ENCODE data around the gene RAB3GAP2.

DNA sequence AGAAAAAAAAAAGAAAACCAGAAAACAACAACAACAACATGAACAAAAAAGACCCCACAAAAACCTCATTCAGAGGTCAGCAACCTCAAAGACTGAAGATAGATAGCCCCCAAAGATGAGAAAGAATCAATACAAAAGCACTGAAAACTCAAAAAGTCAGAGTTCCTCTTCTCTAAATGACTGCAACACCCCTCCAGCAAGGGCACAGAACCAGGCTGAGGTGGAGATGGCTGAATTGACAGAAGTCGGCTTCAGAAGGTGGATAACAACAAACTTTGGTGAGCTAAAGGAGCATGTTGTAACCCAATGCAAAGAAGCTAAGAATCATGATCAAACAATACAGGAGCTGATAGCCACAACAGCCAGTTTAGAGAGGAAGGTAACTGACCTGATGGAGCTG lies 17.0 kb downstream of the RAB3GAP2 start:
- TF ChIP-seq, protein P1, sequence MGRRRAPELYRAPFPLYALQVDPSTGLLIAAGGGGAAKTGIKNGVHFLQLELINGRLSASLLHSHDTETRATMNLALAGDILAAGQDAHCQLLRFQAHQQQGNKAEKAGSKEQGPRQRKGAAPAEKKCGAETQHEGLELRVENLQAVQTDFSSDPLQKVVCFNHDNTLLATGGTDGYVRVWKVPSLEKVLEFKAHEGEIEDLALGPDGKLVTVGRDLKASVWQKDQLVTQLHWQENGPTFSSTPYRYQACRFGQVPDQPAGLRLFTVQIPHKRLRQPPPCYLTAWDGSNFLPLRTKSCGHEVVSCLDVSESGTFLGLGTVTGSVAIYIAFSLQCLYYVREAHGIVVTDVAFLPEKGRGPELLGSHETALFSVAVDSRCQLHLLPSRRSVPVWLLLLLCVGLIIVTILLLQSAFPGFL (CRISPR knock-in tag; IDR thresholded peaks at IDR 0.05; ENCODE audit: borderline replicate concordance): no peak
- TF ChIP-seq, protein P2, sequence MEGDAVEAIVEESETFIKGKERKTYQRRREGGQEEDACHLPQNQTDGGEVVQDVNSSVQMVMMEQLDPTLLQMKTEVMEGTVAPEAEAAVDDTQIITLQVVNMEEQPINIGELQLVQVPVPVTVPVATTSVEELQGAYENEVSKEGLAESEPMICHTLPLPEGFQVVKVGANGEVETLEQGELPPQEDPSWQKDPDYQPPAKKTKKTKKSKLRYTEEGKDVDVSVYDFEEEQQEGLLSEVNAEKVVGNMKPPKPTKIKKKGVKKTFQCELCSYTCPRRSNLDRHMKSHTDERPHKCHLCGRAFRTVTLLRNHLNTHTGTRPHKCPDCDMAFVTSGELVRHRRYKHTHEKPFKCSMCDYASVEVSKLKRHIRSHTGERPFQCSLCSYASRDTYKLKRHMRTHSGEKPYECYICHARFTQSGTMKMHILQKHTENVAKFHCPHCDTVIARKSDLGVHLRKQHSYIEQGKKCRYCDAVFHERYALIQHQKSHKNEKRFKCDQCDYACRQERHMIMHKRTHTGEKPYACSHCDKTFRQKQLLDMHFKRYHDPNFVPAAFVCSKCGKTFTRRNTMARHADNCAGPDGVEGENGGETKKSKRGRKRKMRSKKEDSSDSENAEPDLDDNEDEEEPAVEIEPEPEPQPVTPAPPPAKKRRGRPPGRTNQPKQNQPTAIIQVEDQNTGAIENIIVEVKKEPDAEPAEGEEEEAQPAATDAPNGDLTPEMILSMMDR (IDR thresholded peaks at IDR 0.05): no peak
- TF ChIP-seq NFYB (CRISPR knock-in tag; conservative IDR thresholded peaks at IDR 0.05; ENCODE audit: low read depth) (no peak), ZNF121 (CRISPR knock-in tag; IDR thresholded peaks at IDR 0.05) (no peak), TP53 (CRISPR knock-in tag; IDR thresholded peaks at IDR 0.05) (no peak), RELA (CRISPR knock-in tag; IDR thresholded peaks at IDR 0.05; ENCODE audit: borderline replicate concordance) (no peak)
- TF ChIP-seq, protein P3, sequence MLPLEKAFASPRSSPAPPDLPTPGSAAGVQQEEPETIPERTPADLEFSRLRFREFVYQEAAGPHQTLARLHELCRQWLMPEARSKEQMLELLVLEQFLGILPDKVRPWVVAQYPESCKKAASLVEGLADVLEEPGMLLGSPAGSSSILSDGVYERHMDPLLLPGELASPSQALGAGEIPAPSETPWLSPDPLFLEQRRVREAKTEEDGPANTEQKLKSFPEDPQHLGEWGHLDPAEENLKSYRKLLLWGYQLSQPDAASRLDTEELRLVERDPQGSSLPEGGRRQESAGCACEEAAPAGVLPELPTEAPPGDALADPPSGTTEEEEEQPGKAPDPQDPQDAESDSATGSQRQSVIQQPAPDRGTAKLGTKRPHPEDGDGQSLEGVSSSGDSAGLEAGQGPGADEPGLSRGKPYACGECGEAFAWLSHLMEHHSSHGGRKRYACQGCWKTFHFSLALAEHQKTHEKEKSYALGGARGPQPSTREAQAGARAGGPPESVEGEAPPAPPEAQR (CRISPR knock-in tag; IDR thresholded peaks at IDR 0.05): no peak
- TF ChIP-seq, protein P4, sequence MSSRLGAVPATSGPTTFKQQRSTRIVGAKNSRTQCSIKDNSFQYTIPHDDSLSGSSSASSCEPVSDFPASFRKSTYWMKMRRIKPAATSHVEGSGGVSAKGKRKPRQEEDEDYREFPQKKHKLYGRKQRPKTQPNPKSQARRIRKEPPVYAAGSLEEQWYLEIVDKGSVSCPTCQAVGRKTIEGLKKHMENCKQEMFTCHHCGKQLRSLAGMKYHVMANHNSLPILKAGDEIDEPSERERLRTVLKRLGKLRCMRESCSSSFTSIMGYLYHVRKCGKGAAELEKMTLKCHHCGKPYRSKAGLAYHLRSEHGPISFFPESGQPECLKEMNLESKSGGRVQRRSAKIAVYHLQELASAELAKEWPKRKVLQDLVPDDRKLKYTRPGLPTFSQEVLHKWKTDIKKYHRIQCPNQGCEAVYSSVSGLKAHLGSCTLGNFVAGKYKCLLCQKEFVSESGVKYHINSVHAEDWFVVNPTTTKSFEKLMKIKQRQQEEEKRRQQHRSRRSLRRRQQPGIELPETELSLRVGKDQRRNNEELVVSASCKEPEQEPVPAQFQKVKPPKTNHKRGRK (CRISPR knock-in tag; IDR thresholded peaks at IDR 0.05; ENCODE audit: borderline replicate concordance): no peak
- TF ChIP-seq, protein P5, sequence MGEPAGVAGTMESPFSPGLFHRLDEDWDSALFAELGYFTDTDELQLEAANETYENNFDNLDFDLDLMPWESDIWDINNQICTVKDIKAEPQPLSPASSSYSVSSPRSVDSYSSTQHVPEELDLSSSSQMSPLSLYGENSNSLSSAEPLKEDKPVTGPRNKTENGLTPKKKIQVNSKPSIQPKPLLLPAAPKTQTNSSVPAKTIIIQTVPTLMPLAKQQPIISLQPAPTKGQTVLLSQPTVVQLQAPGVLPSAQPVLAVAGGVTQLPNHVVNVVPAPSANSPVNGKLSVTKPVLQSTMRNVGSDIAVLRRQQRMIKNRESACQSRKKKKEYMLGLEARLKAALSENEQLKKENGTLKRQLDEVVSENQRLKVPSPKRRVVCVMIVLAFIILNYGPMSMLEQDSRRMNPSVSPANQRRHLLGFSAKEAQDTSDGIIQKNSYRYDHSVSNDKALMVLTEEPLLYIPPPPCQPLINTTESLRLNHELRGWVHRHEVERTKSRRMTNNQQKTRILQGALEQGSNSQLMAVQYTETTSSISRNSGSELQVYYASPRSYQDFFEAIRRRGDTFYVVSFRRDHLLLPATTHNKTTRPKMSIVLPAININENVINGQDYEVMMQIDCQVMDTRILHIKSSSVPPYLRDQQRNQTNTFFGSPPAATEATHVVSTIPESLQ (CRISPR knock-in tag; IDR thresholded peaks at IDR 0.05): no peak
